ENCODE results near the gene PLPP2. TPM values are rescaled to one million over a fixed set of nuclear protein-coding genes. Genes with fewer than 3 reads are reported as not detected.

PLPP2 gene
- total and polyA plus RNA-seq, 2 of the 13 experiments (the other 11 are each of a cell fraction or from before 2014, with no cell fraction given), result not detected

- H3K27me3 ChIP-seq (ENCODE audit: control insufficient read depth in 1 of 2, insufficient read depth in 2 of 2, low read length in 2 of 2), result peaks cover 4 to 25% of the 10 kb centered on the region in 2 experiments; a peak in 4 of 5 replicates
- CTCF ChIA-PET (ENCODE audit: low intra/inter-chr PET ratio, low total read pairs), result no interaction called here
- TF ChIP-seq ZNF383 (CRISPR knock-in tag; IDR thresholded peaks at IDR 0.05; ENCODE audit: borderline replicate concordance) (no peak), ZNF362 (CRISPR knock-in tag; IDR thresholded peaks at IDR 0.05; ENCODE audit: borderline replicate concordance) (no peak), RARA (CRISPR knock-in tag; IDR thresholded peaks at IDR 0.05) (no peak), RERE (CRISPR knock-in tag; IDR thresholded peaks at IDR 0.05; ENCODE audit: low read depth) (no peak), ZNF75D (CRISPR knock-in tag; IDR thresholded peaks at IDR 0.05; ENCODE audit: borderline replicate concordance) (no peak), ELF4 (CRISPR knock-in tag; IDR thresholded peaks at IDR 0.05; ENCODE audit: borderline replicate concordance) (no peak), GPN1 (CRISPR knock-in tag; IDR thresholded peaks at IDR 0.05; ENCODE audit: borderline replicate concordance) (no peak), REST (IDR thresholded peaks at IDR 0.05; ENCODE audit: borderline replicate concordance in 1 of 2, low read depth in 1 of 2, low read length in 2 of 2) (no peak), ZFP62 (CRISPR knock-in tag; IDR thresholded peaks at IDR 0.05) (no peak)
- TF ChIP-seq, protein P1, sequence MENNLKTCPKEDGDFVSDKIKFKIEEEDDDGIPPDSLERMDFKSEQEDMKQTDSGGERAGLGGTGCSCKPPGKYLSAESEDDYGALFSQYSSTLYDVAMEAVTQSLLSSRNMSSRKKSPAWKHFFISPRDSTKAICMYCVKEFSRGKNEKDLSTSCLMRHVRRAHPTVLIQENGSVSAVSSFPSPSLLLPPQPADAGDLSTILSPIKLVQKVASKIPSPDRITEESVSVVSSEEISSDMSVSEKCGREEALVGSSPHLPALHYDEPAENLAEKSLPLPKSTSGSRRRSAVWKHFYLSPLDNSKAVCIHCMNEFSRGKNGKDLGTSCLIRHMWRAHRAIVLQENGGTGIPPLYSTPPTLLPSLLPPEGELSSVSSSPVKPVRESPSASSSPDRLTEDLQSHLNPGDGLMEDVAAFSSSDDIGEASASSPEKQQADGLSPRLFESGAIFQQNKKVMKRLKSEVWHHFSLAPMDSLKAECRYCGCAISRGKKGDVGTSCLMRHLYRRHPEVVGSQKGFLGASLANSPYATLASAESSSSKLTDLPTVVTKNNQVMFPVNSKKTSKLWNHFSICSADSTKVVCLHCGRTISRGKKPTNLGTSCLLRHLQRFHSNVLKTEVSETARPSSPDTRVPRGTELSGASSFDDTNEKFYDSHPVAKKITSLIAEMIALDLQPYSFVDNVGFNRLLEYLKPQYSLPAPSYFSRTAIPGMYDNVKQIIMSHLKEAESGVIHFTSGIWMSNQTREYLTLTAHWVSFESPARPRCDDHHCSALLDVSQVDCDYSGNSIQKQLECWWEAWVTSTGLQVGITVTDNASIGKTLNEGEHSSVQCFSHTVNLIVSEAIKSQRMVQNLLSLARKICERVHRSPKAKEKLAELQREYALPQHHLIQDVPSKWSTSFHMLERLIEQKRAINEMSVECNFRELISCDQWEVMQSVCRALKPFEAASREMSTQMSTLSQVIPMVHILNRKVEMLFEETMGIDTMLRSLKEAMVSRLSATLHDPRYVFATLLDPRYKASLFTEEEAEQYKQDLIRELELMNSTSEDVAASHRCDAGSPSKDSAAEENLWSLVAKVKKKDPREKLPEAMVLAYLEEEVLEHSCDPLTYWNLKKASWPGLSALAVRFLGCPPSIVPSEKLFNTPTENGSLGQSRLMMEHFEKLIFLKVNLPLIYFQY (CRISPR knock-in tag; IDR thresholded peaks at IDR 0.05; ENCODE audit: borderline replicate concordance), result no peak
These were observed 9.2 kb downstream of the PLPP2 start for GRCh38 chr19:281992-282391.

More at GRCh38 chr19:281992-282391, 9.2 kb downstream of the PLPP2 start:
- Histone ChIP-seq H2AFZ (ENCODE audit: low read length) (no peak overlapping the region), H3K9me3 (ENCODE audit: low read length) (no peaks in the 10 kb centered on the region), H3K36me3 (replicated peaks in 1 of 2; ENCODE audit: control insufficient read depth in 1 of 2, insufficient read depth in 2 of 2, low read length in 2 of 2) (no peaks in the 10 kb centered on the region), H3K4me3 (replicated peaks in 1 of 3; ENCODE audit: insufficient read depth in 1 of 3, low read depth in 2 of 3, low read length in 3 of 3) (no peak overlapping the region), H3K4me1 (ENCODE audit: insufficient read depth, low read length) (no peaks in the 10 kb centered on the region), H3K9ac (ENCODE audit: insufficient read depth, low read depth, low read length) (no peak overlapping the region), H3K79me2 (ENCODE audit: insufficient read depth, low read length) (no peaks in the 10 kb centered on the region), H4K20me1 (ENCODE audit: insufficient read depth, low read length) (no peaks in the 10 kb centered on the region), H3K4me2 (ENCODE audit: low read depth, low read length) (no peak overlapping the region), H3K27ac (ENCODE audit: extremely low read length, insufficient read depth, low read length) (no peak overlapping the region)
- in situ Hi-C loops (cut with HindIII; ENCODE audit: extremely low pct_ligation_motif_present, low pct_unique_long_range_greater_than_20kb), result no loop called here
- no peak for ATAC-seq
- POLR2A ChIA-PET, result no interaction called here
- no peak for FAIRE-seq
- intact Hi-C loops (cut with micrococcal nuclease; ENCODE audit: unreplicated experiment), result no loop called here
- 15% methylated on average over 6 of the region's 10 CpGs for WGBS (ENCODE audit: low lambda C conversion rate)
- no TSS peak for BruUV-seq (replicated peaks)
- no peak for DNase-seq (ENCODE audit: low spot score)
